A673 (cell line): ENCODE data around the gene FOXC2.
A peak's percentile ranks its signal among the peaks of the same experiment; 100 is the strongest.

Experiments used
- CTCF ChIP-seq: fragments of 300-800, 200-600 bp; sonication (generic); conservative IDR thresholded peaks from 2 replicates; pipeline ENCODE4 v1.5.1; 2017; ENCODE audit warnings: low read depth, mild to moderate bottlenecking, antibody characterized with exemption, low read length, moderate library complexity, mixed read lengths
- EZH2 ChIP-seq: fragments of 200-600 bp; sonication (generic); IDR thresholded peaks from 2 replicates; pipeline ENCODE4 v1.6.1; 2017; ENCODE audit warnings: borderline replicate concordance, low read depth, mild to moderate bottlenecking, mixed read lengths, antibody characterized with exemption, low read length; ENCODE audit not compliant: poor library complexity, severe bottlenecking

GRCh38 chr16:86563469-86564345 is 2.9 kb upstream of the FOXC2 start:
- TF ChIP-seq CTCF = peak; percentile 100
- TF ChIP-seq EZH2 = no peak
